Measurements from ENCODE around the gene SQSTM1.
A peak's percentile ranks its signal among the peaks of the same experiment; 100 is the strongest.
"Not testable (repeated sequence)": the region's sequence is repeated elsewhere in the genome, so short reads cannot be mapped to it uniquely, and the experiment has no call there.

The SQSTM1 gene

DNA sequence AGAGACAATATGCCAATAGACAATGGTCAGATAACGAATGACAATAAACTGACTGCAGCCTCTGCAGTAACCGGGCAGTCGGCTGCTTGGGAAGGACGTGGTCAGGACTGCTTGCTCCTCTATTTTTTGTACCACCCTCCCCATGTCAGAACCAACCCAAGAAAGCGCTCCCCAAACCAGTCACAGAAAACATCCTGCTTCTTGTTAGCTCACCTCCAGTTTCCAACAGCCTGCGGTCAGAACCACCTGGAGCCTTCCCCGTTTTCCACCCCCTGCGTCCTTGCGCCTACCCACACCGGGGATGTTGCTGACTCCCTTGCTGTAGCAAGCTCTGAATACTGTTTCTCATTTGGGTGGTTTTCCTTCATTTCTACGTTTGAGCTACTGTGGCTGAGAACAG, 39.6 kb downstream of the SQSTM1 start:
- DNase-seq: no peak

DNA sequence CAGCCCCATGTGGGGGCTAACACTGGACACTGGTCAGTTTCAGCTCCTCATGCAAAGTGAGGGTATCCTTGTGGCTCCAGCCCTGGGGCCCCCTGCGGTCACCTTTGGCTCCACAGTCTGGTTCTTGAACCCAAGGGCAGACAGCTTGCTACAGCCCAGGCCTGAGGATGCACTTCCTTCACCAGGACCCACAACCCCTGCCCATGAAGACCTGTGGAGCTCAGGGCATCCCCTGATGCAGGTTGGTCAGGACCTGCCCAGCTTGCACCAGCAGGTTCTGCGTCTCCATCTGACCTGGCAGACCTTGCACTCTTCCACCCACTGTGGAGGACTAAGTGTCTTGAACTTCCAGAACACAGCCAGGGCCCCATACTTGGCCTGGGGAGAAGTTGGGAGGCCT, 41.6 kb downstream of the SQSTM1 start:
- no peak for DNase-seq

DNA sequence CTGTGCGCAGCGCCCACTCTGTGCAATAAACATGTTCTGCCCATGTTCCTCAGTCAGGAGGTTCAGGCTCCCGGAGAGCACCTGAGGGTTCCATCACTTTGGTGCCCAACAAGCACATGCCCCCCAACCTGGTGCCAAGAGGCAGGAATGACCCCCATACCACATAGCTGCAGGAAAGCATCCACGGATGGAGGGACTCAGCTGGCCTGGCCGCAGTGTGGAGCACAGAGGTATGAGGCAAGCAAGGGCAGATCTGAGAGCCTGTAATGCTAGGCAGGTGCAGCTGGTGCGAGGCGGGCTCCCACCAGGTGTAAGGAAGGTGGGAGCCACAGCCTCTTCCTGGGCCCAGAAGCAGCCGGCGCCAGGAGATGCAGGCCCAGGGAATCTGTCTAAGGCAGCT, 42.2 kb downstream of the SQSTM1 start:
- DNase-seq: no peak

GRCh38 chr5:179863449-179864085, 42.9 kb downstream of the SQSTM1 start:
- DNase-seq: no peak

- DNase-seq: no peak
Observed at GRCh38 chr5:179864686-179865085, 44.0 kb downstream of the SQSTM1 start.

DNA sequence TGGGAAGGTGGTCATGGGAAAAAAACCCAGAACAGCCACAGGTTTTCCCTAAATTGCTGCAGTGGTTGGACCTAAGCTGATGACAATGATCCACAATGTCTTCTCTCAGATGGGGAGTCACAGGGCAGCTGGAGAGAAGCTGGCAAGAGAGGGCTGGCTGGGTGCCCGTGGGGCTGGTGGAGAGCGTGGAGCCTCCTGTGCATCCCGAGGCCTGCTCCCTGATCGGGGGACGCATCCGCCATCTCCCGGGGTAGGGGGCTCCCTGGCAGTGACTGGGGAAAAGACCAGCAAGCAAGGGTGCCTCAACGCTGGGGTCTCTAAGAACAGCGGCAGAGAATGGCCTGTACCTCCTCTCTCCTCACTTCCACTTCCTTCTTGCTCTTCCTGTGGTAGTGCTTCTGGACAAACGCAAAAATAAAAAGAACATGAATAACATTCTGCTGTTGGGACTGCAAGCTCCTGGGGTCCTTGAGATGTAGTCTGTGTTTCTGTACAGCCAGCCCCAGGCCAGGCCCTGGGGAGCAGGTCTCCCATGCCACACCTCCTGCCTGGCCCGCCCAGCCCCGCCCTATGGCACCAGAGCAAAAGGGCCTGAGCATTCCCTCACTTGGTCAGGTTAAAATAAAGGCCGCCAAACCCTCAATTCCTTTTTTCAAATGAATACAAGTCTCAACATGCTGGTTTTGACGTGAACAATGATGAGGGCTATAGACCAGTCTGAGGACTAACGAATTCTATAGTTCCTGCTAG, 45.0 kb downstream of the SQSTM1 start:
- no peak for DNase-seq

GRCh38 chr5:179866241-179867078, 45.8 kb downstream of the SQSTM1 start:
- no peak for DNase-seq

DNA sequence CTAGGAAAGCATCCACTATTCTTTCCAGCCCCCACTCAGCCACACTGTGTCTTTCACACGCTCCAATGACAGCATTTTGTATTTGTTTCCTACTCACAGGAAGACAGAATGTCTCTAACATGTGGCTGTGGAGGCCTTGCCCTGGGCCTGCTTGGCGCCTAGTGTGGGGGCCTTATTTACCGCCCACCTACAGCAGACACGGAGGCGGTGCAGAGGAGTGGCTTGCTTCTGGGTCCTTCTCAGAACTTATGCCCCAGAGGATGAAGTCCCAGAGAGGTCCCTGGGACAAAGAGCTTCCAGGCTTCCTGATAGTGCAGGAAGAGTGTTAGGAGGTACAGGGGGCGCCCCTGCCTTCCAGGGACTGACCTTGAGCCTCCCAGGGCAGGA, 46.4 kb downstream of the SQSTM1 start:
- DNase-seq: no peak

DNA sequence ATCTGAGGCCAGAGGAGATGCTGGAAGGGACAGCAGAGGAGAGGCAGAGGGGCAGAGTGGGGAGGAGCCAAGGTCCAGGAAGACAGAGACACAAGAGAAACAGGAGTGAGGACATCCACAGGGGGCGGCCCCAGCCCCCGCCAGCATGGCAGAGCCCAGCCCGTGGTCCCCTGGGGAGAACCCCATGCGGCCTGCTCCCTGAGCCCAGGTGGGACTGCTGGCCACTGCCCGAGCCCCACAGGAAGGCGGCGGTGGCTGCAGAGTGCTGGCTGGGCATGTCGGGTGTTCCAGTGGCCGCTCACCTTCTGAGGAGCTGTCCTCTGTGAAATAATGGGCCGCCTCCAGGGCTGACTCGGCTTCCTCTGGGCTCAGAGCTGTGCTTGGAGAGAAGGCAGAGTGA, 46.8 kb downstream of the SQSTM1 start:
- DNase-seq: no peak

- DNase-seq: no peak
Observed at GRCh38 chr5:179868541-179868940, 47.8 kb downstream of the SQSTM1 start.

DNA sequence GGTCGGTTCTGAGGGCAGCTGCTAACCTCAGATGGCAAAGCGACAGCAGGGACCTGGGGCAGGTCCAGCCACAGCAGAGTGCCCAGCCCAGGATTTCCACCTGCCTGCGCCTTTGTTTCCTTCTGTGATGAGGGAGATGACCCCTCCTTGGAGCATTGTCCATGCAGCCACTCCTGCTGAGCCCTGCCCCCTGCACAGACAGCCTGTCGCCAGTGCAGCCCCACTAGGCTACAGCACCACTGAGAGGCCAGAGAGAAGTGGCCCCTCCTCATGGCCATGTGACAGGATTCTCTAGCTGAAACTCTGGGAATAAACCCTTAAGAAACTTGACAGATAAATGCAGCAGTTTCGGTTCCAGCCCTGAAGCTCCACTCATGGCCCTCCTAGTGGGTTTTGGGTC, 48.4 kb downstream of the SQSTM1 start:
- no peak for DNase-seq

- no peak for DNase-seq
Observed at GRCh38 chr5:179869641-179870402, 49.1 kb downstream of the SQSTM1 start.

- DNase-seq: peak; percentile 22
Observed at GRCh38 chr5:179870403-179870903, 49.7 kb downstream of the SQSTM1 start.

GRCh38 chr5:179870952-179871351, 50.2 kb downstream of the SQSTM1 start:
- DNase-seq: no peak

DNA sequence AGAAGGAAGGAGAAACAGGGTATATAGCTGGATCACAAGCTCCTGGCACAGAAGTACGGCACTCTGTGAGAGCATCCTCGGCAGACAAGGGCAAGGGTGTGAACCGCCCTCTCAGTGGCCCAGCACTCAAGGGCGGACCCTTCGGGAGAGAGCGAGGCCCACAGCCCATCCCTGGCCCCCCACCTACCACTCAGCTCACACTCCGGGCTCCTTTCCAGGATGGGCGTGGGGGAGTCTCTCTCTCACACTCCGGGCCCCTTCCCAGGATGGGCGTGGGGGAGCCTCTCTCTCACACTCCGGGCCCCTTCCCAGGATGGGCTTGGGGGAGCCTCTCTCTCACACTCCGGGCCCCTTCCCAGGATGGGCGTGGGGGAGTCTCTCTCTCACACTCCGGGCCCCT, 50.8 kb downstream of the SQSTM1 start:
- not testable (repeated sequence) for DNase-seq

DNA sequence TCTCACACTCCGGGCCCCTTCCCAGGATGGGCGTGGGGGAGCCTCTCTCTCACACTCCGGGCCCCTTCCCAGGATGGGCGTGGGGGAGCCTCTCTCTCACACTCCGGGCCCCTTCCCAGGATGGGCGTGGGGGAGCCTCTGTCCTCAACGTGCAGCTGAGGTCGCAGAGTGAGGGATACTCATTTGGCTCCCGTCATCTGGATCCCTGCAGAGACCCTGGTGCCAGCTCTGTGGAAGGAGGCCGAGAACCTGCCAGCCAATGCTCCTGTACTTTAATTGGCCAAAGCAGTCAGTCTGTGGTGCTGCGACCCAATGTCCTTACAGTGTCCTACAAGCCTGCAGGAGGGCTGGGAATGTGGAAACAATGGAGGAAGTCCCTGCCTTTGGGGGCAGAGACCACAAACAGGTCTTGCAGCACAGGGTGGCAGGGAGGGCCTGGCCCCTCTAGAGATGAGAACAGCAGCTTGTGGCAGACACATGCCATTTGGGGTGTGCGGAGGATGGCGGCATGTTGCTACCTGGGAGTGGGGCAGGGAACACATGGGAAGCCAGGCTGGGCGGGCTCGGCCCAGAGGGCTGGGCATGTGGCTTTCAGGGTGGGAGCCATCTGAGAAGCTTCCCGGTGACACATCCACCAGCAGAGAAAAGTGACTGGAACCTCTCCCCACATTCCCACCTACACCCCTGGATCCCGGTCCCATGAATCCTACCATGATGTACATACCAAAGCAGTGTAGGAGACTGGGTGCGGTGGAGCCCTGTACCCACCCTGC, 51.5 kb downstream of the SQSTM1 start:
- DNase-seq: no peak

GRCh38 chr5:179872828-179873575, 52.3 kb downstream of the SQSTM1 start:
- DNase-seq: no peak

DNA sequence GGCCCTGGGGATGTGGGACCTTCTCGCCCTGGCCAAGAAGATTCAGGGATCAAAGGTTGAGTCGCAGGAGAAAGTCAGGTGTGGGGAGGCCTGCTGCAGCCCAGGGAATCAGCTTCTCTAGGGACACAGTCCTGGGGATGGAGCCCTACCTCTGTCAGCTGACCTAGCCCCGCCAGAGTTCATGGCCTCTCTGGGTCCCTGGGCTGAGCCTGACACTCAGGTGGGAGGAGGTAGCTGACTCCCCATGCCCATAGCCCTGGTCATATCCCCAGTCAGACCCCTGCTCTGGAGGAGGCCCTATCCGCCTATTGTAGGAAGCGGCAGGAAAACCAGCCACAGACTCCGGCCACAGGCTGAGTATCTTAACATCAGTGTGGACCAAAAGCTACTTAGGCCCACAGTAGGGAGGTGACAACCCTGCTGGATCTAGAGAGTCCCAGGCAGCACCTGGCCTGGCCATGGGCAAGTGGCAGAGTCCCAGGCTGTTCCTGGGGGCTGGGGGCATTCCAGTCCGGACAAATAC, 52.9 kb downstream of the SQSTM1 start:
- no peak for DNase-seq

- no peak for DNase-seq
Observed at GRCh38 chr5:179874136-179874535, 53.4 kb downstream of the SQSTM1 start.

DNA sequence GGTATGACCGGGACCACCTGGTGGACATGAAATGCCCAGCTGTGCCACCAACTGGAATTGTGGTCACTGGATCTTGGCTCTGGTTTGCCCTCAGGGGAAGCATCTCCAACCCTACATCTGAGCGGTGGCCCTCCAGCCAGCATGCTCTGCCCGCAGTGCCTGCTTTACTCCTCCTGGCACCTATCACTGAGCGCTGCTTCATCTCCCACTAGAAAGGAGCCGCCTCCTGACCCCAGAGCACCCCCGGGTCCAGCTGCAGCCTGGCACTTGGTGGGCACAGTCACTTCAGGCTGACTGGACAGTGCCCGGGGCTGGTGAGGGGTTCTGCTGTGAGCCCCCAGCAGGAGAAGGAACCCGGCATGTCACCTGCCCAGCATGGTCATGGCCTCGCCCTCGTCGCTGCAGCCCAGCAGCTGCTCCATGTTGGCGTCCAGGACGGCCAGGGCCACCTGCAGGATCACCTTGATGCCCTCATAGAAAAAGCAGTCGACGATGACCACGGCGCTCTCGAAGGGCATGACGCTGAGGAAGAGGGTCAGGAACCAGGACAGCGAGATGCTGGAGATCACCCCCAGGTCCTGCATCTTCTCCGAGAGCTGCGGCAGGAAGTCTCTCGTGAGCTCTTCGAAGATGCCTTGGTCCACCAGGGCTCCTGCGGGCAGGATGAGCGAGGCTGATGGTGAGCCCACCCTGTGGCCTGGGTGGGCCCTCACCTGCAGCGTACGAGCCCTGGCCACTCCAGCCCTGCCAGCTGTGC, 54.0 kb downstream of the SQSTM1 start:
- DNase-seq: no peak
